ENCODE measurements around the gene TRMT112.

TRMT112 gene

DNA sequence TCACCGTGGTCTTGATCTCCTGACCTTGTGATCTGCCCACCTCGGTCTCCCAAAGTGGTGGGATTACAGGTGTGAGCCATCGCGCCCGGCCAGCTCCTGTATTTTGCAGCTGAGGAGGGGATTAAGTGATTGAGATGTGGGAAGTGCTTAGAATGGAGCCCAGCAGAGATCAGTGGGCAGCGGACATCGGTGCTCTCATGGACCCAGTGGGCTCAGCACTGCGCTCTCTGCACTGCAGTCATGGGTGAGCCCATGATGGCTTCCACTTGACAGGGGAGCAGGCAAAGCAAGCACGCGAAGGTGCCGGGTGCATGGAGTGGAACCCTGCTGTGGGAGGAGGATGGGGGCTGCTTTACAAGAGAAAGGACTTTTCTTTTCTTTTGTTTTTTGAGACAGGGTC, 13.5 kb upstream of the TRMT112 start:
- no peak for TF ChIP-seq TAF1 (IDR thresholded peaks at IDR 0.05; ENCODE audit: low read depth)
- TF ChIP-seq, protein P1, sequence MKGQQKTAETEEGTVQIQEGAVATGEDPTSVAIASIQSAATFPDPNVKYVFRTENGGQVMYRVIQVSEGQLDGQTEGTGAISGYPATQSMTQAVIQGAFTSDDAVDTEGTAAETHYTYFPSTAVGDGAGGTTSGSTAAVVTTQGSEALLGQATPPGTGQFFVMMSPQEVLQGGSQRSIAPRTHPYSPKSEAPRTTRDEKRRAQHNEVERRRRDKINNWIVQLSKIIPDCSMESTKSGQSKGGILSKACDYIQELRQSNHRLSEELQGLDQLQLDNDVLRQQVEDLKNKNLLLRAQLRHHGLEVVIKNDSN (IDR thresholded peaks at IDR 0.05), result no peak
- TF ChIP-seq TEAD4 (IDR thresholded peaks at IDR 0.05), result no peak
- TF ChIP-seq CREB1 (IDR thresholded peaks at IDR 0.05; ENCODE audit: low read depth), result no peak
- TF ChIP-seq TCF12 (IDR thresholded peaks at IDR 0.05; ENCODE audit: low read depth), result no peak
- no peak for TF ChIP-seq FOXM1 (IDR thresholded peaks at IDR 0.05; ENCODE audit: borderline replicate concordance, low read depth)
- TF ChIP-seq, protein P2, sequence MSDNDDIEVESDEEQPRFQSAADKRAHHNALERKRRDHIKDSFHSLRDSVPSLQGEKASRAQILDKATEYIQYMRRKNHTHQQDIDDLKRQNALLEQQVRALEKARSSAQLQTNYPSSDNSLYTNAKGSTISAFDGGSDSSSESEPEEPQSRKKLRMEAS (IDR thresholded peaks at IDR 0.05), result no peak

DNA sequence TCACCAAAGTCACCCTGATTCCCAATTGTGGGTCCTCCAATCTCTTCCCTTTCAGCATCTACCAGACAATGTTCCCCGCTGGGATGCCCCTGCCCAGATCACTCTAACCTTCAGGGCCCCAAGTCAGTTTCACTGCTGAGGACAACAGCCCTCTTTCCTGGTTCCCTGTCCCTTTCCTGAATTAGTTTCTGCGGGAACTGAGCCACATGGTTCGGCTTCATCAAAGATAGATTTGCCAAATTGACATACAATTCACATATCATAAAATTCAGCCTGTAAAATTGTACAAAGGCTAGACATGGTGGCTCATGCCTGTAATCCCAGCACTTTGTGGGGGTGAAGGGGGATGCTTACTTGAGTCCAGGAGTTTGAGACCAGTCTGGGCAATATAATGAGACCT, 10.6 kb upstream of the TRMT112 start:
- TF ChIP-seq EP300 (IDR thresholded peaks at IDR 0.05; ENCODE audit: borderline replicate concordance) (no peak), YY1 (IDR thresholded peaks at IDR 0.05; ENCODE audit: low read depth) (no peak), ZBTB7A (IDR thresholded peaks at IDR 0.05; ENCODE audit: low read depth) (no peak), CREB1 (IDR thresholded peaks at IDR 0.05; ENCODE audit: low read depth) (no peak), TCF12 (IDR thresholded peaks at IDR 0.05; ENCODE audit: low read depth) (no peak), RAD21 (IDR thresholded peaks at IDR 0.05; ENCODE audit: low read depth) (no peak), FOXM1 (IDR thresholded peaks at IDR 0.05; ENCODE audit: borderline replicate concordance, low read depth) (no peak), TAF1 (IDR thresholded peaks at IDR 0.05; ENCODE audit: low read depth) (no peak)
- TF ChIP-seq, protein P2 (IDR thresholded peaks at IDR 0.05), result no peak
- TF ChIP-seq, protein P3, sequence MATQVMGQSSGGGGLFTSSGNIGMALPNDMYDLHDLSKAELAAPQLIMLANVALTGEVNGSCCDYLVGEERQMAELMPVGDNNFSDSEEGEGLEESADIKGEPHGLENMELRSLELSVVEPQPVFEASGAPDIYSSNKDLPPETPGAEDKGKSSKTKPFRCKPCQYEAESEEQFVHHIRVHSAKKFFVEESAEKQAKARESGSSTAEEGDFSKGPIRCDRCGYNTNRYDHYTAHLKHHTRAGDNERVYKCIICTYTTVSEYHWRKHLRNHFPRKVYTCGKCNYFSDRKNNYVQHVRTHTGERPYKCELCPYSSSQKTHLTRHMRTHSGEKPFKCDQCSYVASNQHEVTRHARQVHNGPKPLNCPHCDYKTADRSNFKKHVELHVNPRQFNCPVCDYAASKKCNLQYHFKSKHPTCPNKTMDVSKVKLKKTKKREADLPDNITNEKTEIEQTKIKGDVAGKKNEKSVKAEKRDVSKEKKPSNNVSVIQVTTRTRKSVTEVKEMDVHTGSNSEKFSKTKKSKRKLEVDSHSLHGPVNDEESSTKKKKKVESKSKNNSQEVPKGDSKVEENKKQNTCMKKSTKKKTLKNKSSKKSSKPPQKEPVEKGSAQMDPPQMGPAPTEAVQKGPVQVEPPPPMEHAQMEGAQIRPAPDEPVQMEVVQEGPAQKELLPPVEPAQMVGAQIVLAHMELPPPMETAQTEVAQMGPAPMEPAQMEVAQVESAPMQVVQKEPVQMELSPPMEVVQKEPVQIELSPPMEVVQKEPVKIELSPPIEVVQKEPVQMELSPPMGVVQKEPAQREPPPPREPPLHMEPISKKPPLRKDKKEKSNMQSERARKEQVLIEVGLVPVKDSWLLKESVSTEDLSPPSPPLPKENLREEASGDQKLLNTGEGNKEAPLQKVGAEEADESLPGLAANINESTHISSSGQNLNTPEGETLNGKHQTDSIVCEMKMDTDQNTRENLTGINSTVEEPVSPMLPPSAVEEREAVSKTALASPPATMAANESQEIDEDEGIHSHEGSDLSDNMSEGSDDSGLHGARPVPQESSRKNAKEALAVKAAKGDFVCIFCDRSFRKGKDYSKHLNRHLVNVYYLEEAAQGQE (IDR thresholded peaks at IDR 0.05; ENCODE audit: low read depth), result no peak

DNA sequence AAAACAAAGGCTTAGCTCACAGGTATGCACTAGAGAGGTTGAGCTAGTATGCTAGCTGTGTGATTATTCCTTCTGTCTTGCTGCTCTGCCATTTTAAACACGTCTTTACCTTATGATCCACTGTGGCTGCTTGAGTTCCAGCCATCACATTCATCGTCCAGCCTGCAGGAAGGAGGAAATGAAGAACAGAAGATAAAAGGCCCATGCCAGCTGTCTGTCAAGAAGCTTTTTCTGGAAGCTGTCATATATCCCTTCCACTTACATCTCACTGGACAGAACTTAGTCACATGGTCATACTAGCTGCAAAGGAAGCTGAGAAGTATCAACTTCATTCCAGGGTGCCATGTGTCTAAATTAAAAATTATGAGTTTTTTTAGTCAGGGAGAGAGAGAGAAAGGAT, 10.0 kb upstream of the TRMT112 start:
- TF ChIP-seq, protein P1 (IDR thresholded peaks at IDR 0.05), result 0 out of 2 replicates have a peak, but pooled peaks have one; percentile 25
- TF ChIP-seq, protein P3 (IDR thresholded peaks at IDR 0.05; ENCODE audit: low read depth), result no peak

DNA sequence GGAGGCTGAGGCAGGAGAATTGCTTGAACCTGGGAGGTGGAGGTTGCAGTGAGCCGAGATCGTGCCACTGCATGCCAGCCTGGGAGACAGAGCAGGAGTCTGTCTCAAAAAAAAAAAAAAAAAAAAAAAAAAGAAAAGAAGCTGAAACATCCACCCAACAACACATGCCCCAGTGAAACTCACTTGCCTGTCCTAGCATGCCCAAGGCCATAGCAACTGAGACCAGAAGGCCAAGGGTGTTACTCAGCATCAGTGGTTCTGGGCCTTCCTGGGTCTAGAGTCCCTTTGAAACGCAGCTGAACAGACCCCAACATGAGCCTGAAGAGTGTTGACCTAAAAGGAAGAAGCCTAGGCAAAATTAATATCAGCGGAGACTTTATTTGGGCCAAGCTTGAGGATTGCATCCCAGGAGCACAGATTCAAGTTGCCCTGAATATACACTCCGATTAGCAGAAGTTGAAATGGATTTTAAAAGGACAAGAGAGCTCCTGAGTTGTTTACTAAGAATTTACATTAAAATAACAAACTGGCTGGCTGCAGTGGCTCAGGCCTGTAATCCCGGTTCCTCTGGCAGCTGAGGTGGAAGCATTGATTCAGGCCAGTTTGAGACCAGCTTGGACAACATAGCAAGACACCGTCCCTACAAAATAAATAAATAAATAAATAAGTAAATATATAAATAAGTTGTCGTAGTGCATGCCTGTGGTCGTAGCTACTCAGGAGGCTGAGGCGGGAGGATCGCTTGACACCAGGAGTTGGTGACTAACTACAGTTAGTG, 7.5 kb upstream of the TRMT112 start:
- TF ChIP-seq EP300 (IDR thresholded peaks at IDR 0.05; ENCODE audit: borderline replicate concordance) (no peak), CEBPB (IDR thresholded peaks at IDR 0.05) (no peak), RAD21 (IDR thresholded peaks at IDR 0.05; ENCODE audit: low read depth) (no peak), TAF1 (IDR thresholded peaks at IDR 0.05; ENCODE audit: low read depth) (no peak), NFIC (IDR thresholded peaks at IDR 0.05) (no peak)
- TF ChIP-seq, protein P3 (IDR thresholded peaks at IDR 0.05; ENCODE audit: low read depth), result no peak

DNA sequence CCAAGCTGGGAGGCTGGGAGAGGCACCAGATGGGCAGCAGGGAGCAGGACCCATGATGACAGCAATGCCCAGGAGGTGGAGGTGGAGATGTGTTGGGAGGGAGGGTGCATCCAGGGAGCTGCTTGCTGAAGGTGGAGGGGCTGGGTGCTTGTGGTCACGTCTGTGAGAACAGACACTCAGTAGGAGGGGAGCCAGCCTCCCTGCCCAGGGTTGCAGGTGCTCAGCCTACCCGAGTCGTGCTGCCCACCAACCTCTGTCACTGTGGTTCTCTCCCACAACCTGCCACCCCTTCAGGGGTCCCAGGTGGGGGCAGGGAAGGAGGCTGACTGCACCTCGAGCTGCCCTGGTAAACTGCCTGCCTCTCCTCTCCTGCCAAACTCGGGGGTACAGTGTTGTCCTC, 6.0 kb upstream of the TRMT112 start:
- no peak for TF ChIP-seq TEAD4 (IDR thresholded peaks at IDR 0.05)

DNA sequence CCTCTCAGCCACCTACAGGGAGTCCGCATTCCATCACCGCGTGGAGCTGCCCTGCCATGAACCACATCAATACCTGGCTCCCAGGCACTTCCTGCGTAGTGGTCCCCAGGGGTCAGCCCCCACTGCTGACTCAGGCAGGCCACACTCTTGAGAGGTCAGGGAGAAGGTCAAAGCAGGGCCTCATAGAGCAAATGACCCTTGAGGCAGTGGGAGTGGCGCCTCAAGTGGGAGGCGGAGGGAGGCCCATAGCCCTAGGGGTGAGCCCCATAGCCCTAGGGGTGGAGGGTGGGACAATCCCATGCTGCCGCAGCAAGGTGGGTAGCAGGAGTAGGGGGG, 5.5 kb upstream of the TRMT112 start:
- TF ChIP-seq, protein P1 (IDR thresholded peaks at IDR 0.05), result no peak
- TF ChIP-seq NFIC (IDR thresholded peaks at IDR 0.05), result no peak
- TF ChIP-seq EGR1 (IDR thresholded peaks at IDR 0.05), result no peak
- TF ChIP-seq TCF12 (IDR thresholded peaks at IDR 0.05; ENCODE audit: low read depth), result no peak
- TF ChIP-seq YY1 (IDR thresholded peaks at IDR 0.05; ENCODE audit: low read depth), result no peak
- TF ChIP-seq, protein P3 (IDR thresholded peaks at IDR 0.05; ENCODE audit: low read depth), result no peak
- no peak for TF ChIP-seq FOXM1 (IDR thresholded peaks at IDR 0.05; ENCODE audit: borderline replicate concordance, low read depth)
- no peak for TF ChIP-seq ZBTB7A (IDR thresholded peaks at IDR 0.05; ENCODE audit: low read depth)
- no peak for TF ChIP-seq CREB1 (IDR thresholded peaks at IDR 0.05; ENCODE audit: low read depth)
- TF ChIP-seq EP300 (IDR thresholded peaks at IDR 0.05; ENCODE audit: borderline replicate concordance), result no peak
- no peak for TF ChIP-seq TEAD4 (IDR thresholded peaks at IDR 0.05)
- TF ChIP-seq CEBPB (IDR thresholded peaks at IDR 0.05), result no peak

All from Ishikawa (cell line).